ENCODE measurements around the gene RNF113B. TPM values are rescaled to one million over a fixed set of nuclear protein-coding genes. Genes with fewer than 3 reads are reported as not detected.
A peak's percentile ranks its signal among the peaks of the same experiment; 100 is the strongest.

Gene RNF113B
- polyA plus RNA-seq, 1 donor (not counting 4 experiments of a cell fraction or from before 2014, with no cell fraction given), result not detected

- Histone ChIP-seq H2AFZ (ENCODE audit: control insufficient read depth, low read length) (peak overlapping the region; percentile 75), H3K79me2 (ENCODE audit: control insufficient read depth, insufficient read depth, low read length) (peaks cover 8% of the 10 kb centered on the region), H3K27ac (ENCODE audit: control insufficient read depth, insufficient read depth, low read length) (no peak overlapping the region), H3K36me3 (ENCODE audit: control insufficient read depth in 2 of 2, extremely low read depth in 1 of 2, insufficient read depth in 2 of 2, low read length in 2 of 2) (no peaks in the 10 kb centered on the region), H3K9me3 (ENCODE audit: control insufficient read depth, low read depth, low read length) (no peaks in the 10 kb centered on the region), H4K20me1 (ENCODE audit: control insufficient read depth, extremely low read depth, insufficient read depth, low read length) (no peaks in the 10 kb centered on the region), H3K4me2 (ENCODE audit: control insufficient read depth, extremely low read depth, insufficient read depth, low read depth, low read length) (peak overlapping the region; percentile 84), H3K9ac (ENCODE audit: control insufficient read depth, extremely low read depth, insufficient read depth, low read length) (peak overlapping the region; percentile 63), H3K4me1 (ENCODE audit: control insufficient read depth, extremely low read depth, insufficient read depth, low read length) (peaks cover 8% of the 10 kb centered on the region), H3K4me3 (ENCODE audit: control insufficient read depth in 2 of 3, extremely low read depth in 1 of 3, insufficient read depth in 2 of 3, low read depth in 1 of 3, low read length in 3 of 3) (peak overlapping the region; percentile 22 to 77 (median 57)), H3K9me1 (ENCODE audit: control insufficient read depth, extremely low read depth, insufficient read depth, low read length) (no peaks in the 10 kb centered on the region), H3K27me3 (ENCODE audit: control insufficient read depth, extremely low read depth, insufficient read depth, low read length) (peaks cover 22% of the 10 kb centered on the region)
- FAIRE-seq, result no peak
- no peak for TF ChIP-seq EZH2 (IDR thresholded peaks at IDR 0.05; ENCODE audit: low read length)
- TF ChIP-seq, protein P1, sequence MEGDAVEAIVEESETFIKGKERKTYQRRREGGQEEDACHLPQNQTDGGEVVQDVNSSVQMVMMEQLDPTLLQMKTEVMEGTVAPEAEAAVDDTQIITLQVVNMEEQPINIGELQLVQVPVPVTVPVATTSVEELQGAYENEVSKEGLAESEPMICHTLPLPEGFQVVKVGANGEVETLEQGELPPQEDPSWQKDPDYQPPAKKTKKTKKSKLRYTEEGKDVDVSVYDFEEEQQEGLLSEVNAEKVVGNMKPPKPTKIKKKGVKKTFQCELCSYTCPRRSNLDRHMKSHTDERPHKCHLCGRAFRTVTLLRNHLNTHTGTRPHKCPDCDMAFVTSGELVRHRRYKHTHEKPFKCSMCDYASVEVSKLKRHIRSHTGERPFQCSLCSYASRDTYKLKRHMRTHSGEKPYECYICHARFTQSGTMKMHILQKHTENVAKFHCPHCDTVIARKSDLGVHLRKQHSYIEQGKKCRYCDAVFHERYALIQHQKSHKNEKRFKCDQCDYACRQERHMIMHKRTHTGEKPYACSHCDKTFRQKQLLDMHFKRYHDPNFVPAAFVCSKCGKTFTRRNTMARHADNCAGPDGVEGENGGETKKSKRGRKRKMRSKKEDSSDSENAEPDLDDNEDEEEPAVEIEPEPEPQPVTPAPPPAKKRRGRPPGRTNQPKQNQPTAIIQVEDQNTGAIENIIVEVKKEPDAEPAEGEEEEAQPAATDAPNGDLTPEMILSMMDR (optimal IDR thresholded peaks at IDR 0.05 in 1 of 3, IDR thresholded peaks at IDR 0.05 in 1 of 3, conservative IDR thresholded peaks at IDR 0.05 in 1 of 3; ENCODE audit: extremely low read depth in 1 of 3, insufficient read depth in 2 of 3, low read length in 3 of 3), result no peak
- dilution Hi-C loops (cut with MboI; ENCODE audit: extremely low pct_ligation_motif_present, low sequenced_read_pairs), result no loop called here
- DNase-seq (ENCODE audit: low read depth, low spot score), result no peak
Observed at GRCh38 chr13:98143601-98144026, 33.5 kb downstream of the RNF113B start.

- H3K79me2 ChIP-seq (ENCODE audit: control insufficient read depth, insufficient read depth, low read length), result peaks cover 8% of the 10 kb centered on the region
- H3K4me2 ChIP-seq (ENCODE audit: control insufficient read depth, extremely low read depth, insufficient read depth, low read depth, low read length), result peak overlapping the region; percentile 84
- H3K27me3 ChIP-seq (ENCODE audit: control insufficient read depth, extremely low read depth, insufficient read depth, low read length), result peaks cover 22% of the 10 kb centered on the region
- dilution Hi-C loops (cut with MboI; ENCODE audit: extremely low pct_ligation_motif_present, low sequenced_read_pairs), result no loop called here
- no peak for TF ChIP-seq EZH2 (IDR thresholded peaks at IDR 0.05; ENCODE audit: low read length)
- TF ChIP-seq, protein P1 (optimal IDR thresholded peaks at IDR 0.05 in 1 of 3, IDR thresholded peaks at IDR 0.05 in 1 of 3, conservative IDR thresholded peaks at IDR 0.05 in 1 of 3; ENCODE audit: extremely low read depth in 1 of 3, insufficient read depth in 2 of 3, low read length in 3 of 3), result no peak
- H3K4me3 ChIP-seq (ENCODE audit: control insufficient read depth in 2 of 3, extremely low read depth in 1 of 3, insufficient read depth in 2 of 3, low read depth in 1 of 3, low read length in 3 of 3), result peak overlapping the region in 2 of 3 experiments; percentile 22 to 77
- peaks cover 8% of the 10 kb centered on the region for H3K4me1 ChIP-seq (ENCODE audit: control insufficient read depth, extremely low read depth, insufficient read depth, low read length)
- no peaks in the 10 kb centered on the region for H3K9me3 ChIP-seq (ENCODE audit: control insufficient read depth, low read depth, low read length)
- H2AFZ ChIP-seq (ENCODE audit: control insufficient read depth, low read length), result no peak overlapping the region
- FAIRE-seq (no peak), DNase-seq (ENCODE audit: low read depth, low spot score) (no peak)
- peak overlapping the region; percentile 63 for H3K9ac ChIP-seq (ENCODE audit: control insufficient read depth, extremely low read depth, insufficient read depth, low read length)
- no peaks in the 10 kb centered on the region for H3K9me1 ChIP-seq (ENCODE audit: control insufficient read depth, extremely low read depth, insufficient read depth, low read length)
- H3K27ac ChIP-seq (ENCODE audit: control insufficient read depth, insufficient read depth, low read length), result no peak overlapping the region
- no peaks in the 10 kb centered on the region for H3K36me3 ChIP-seq (ENCODE audit: control insufficient read depth in 2 of 2, extremely low read depth in 1 of 2, insufficient read depth in 2 of 2, low read length in 2 of 2)
- H4K20me1 ChIP-seq (ENCODE audit: control insufficient read depth, extremely low read depth, insufficient read depth, low read length), result no peaks in the 10 kb centered on the region
Observed at GRCh38 chr13:98143157-98143553, 33.9 kb downstream of the RNF113B start.

Measured in keratinocyte (primary cell).